ENCODE measurements around the gene ILKAP.

DNA sequence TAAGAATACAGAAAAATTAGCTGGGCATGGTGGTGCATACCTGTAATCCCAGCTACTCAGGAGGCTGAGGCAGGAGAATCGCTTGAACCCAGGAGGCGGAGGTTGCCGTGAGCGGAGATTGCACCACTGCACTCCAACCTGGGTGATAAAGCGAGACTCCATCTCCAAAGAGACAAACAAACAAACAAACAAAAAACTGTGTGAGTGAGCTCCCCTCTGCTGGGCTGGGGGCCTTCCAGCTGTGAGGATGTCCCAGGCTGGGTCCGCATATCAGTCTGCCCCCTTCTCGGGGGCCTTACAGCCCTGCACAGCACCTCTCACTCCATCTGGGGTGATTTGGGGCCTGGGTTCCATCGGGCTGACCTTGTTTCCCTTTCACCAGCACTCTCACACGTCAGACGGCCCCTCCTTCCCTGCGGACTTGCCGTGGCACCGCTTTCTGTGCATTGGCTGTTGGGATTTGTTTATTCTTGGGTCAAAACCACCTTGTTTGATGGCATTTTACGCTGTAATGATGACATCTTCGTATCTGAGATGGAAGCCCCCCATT is 67.8 kb downstream of the ILKAP start:
- TF ChIP-seq KDM1A (IDR thresholded peaks at IDR 0.05; ENCODE audit: low read depth) (no peak), CTCF (IDR thresholded peaks at IDR 0.05) (no peak), POLR2A (IDR thresholded peaks at IDR 0.05; ENCODE audit: low read length) (no peak), HMGXB4 (CRISPR knock-in tag; IDR thresholded peaks at IDR 0.05; ENCODE audit: borderline replicate concordance) (no peak), RAD21 (conservative IDR thresholded peaks at IDR 0.05 in 1 of 2, IDR thresholded peaks at IDR 0.05 in 1 of 2) (no peak)
